Mucosa of descending colon (tissue), 3 donors: ENCODE data around the gene SLC38A10. TPM values are rescaled to one million over a fixed set of nuclear protein-coding genes. Genes with fewer than 3 reads are reported as not detected.

ENCODE experiments used
- ATAC-seq: fragments of 200-7000 bp; cut with Tn5 transposase; one replicate; pipeline ENCODE4 v1.9.1; 2020; ENCODE audit warnings: mild to moderate bottlenecking, moderate library complexity
- DNase-seq, 3 donors: peaks; one replicate each; pipeline ENCODE4 v3.0.0-alpha.2; 2020
- H3K36me3 ChIP-seq: fragments of 200-600 bp; one replicate; pipeline ENCODE4 v1.8.0; 2021; ENCODE audit warnings: low read depth, mild to moderate bottlenecking
- H3K4me1 ChIP-seq: fragments of 200-600 bp; one replicate; pipeline ENCODE4 v1.8.0; 2021; ENCODE audit warnings: low read depth, mild to moderate bottlenecking
- H3K4me3 ChIP-seq: fragments of 200-600 bp; one replicate; pipeline ENCODE4 v1.8.0; 2021; ENCODE audit warnings: mild to moderate bottlenecking
- H3K9me3 ChIP-seq: fragments of 200-600 bp; one replicate; pipeline ENCODE4 v1.8.0; 2021; ENCODE audit warnings: mild to moderate bottlenecking
- CTCF ChIP-seq: fragments of 200-600 bp; IDR thresholded peaks from one replicate; pipeline ENCODE4 v1.8.0; 2022; ENCODE audit warnings: antibody characterized with exemption, mild to moderate bottlenecking
- intact Hi-C, 2 donors: fragments of 100-400 bp; cut with DNase I in 1 of 2; cut with micrococcal nuclease in 1 of 2; formaldehyde crosslinking; loops; one replicate each; pipeline versions ENCODE4 v1.11.0 to v1.11.1; 2022; cut with DNase I, micrococcal nuclease
- total RNA-seq, 3 donors: library from RNA; stranded (reverse); fragmentation: NEBNext Ultra II Directional in 2 of 3; extraction: Animal tissue kit (Norgen Biotek cat#: 25700) in 2 of 3; gene quantifications; one replicate each; pipeline versions ENCODE4 v1.2.1 to v1.2.4, GENCODE V29; 2021 to 2023
- donor health status: DM: no; HTN: no; CAD: no; lungs with moderate emphysema.
- donor health status: DM: no; HTN: no; CAD: no.
- donor health status: DM: no; HTN: yes; CAD: no.

The SLC38A10 gene
- total RNA-seq, 3 donors from 2014 or later = 77.0 to 95.3 (median 94.0) TPM

GRCh38 chr17:81328978-81329926, 34.1 kb upstream of the SLC38A10 start:
- Histone ChIP-seq H3K4me3 (no peak overlapping the region), H3K36me3 (no peaks in the 10 kb centered on the region), H3K4me1 (peaks cover 28% of the 10 kb centered on the region), H3K9me3 (no peaks in the 10 kb centered on the region)
- DNase-seq (peak; percentile 86 to 95 (median 92)), ATAC-seq (peak; percentile 90)
- TF ChIP-seq CTCF = no peak
- intact Hi-C loops = no loop called here

DNA sequence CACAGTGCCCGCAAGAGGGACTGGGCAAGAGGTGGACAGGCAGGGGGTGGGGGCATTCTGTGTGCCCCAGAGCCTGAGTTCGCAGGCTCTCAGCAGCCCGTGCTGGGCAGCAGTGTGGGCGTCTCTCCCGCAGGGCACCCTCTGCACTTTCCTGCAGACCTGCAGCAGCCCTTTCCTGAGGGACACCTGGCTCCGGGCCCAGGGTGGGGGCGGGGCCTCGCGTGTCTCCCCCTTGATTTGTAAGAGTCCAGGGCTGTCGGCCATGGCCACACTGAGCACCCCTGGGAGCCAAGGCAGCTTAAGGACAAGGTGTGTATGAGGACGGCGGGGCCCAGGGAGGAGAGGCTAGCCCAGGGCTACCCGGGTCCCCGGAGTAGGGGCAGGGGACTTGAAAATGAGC, 33.4 kb upstream of the SLC38A10 start:
- Histone ChIP-seq H3K4me3 (no peak overlapping the region), H3K4me1 (peaks cover 28% of the 10 kb centered on the region), H3K36me3 (no peaks in the 10 kb centered on the region), H3K9me3 (no peaks in the 10 kb centered on the region)
- DNase-seq (no peak), ATAC-seq (no peak)
- intact Hi-C loops = no loop called here
- TF ChIP-seq CTCF = no peak

- peaks cover 25% of the 10 kb centered on the region for H3K4me1 ChIP-seq
- no peaks in the 10 kb centered on the region for H3K36me3 ChIP-seq
- H3K4me3 ChIP-seq = no peak overlapping the region
- intact Hi-C loops = no loop called here
- ATAC-seq (no peak), DNase-seq (no peak)
- H3K9me3 ChIP-seq = no peaks in the 10 kb centered on the region
- TF ChIP-seq CTCF = no peak
Observed at GRCh38 chr17:81325714-81326358, 30.7 kb upstream of the SLC38A10 start.

- H3K36me3 ChIP-seq = no peaks in the 10 kb centered on the region
- DNase-seq (no peak), ATAC-seq (no peak)
- TF ChIP-seq CTCF = no peak
- H3K4me3 ChIP-seq = no peak overlapping the region
- no peaks in the 10 kb centered on the region for H3K9me3 ChIP-seq
- intact Hi-C loops = no loop called here
- peaks cover 18% of the 10 kb centered on the region for H3K4me1 ChIP-seq
Observed at GRCh38 chr17:81324851-81325713, 30.0 kb upstream of the SLC38A10 start.

DNA sequence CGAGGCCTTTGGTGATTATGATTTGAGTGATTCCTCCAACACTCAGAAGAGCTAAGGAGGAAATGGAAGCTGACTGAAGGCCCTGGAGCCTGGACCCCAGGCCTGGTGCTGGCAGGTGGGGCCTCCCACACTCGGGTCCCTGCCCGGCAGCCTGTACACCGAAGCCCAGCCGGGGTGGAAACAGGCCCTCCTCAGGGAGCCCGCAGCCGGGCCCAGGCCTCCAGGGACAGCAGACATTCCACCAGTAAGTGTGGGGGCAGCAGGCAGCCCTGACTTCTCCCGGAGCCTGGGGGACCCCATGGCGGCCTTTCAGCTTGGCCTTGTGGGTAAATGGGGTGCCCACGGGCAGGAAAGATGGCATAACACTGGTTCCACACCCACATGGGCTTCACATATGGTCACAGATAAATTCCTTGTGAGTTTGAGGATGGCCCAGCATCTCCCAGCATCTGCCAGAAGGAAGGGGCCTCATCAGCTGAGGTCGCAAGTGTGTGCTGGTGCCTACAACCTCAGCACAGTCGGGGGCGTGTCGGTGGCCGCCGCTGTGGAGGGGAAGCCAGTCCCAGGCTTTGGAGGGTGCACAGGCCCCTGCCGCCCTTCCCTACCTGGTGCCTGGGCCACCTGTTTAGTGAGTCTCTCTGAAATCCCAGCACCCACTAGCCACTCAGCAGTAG, 29.2 kb upstream of the SLC38A10 start:
- intact Hi-C loops = no loop called here
- no peak for TF ChIP-seq CTCF
- ATAC-seq (no peak), DNase-seq (no peak)
- Histone ChIP-seq H3K4me3 (no peak overlapping the region), H3K9me3 (no peaks in the 10 kb centered on the region), H3K4me1 (peaks cover 10% of the 10 kb centered on the region), H3K36me3 (no peaks in the 10 kb centered on the region)
